ENCODE data around the gene CMIP.

CMIP gene

DNA sequence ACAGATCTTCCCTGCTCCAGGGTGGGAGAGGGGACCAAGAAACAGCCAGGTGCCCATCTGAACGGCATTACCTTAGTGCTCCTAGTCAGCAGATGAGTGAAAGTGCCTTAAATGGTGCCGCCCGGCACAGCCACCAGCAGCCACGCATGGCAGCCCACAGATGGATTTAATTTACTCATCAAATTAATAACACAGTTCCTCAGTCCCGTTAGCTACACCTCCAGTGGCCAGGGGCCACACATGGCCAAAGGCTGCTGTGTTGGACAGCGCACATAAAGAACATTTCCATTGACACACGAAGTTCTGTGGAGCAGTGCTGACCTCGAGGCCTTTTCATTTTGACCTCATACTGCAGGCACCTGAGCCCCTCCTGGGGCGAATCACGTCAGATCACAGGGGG is 166.3 kb downstream of the CMIP start:
- DNase-seq, result no peak

- no peak for DNase-seq
Measured at GRCh38 chr16:81611721-81612120, 167.1 kb downstream of the CMIP start.

- DNase-seq, result no peak
Measured at GRCh38 chr16:81612351-81613163, 167.9 kb downstream of the CMIP start.

DNA sequence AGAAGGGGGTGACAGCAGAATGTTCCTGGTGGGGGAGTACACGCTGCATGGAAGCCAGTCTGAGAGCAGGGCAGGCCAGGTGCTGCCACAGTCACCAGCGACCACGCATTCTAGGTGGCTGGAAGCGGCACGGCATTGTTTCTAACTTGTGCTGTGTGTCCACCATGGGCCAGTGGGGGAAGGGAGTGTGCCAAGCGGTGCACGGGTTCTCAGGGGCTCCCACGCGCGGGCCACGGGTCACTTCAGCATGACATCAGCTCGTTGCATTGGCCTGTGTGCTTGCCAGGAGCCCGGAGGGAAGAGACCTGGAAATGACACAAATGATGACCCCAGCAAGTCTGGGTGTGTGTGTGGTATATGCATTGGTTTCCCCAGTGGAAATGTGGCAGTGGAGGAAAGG is 169.6 kb downstream of the CMIP start:
- no peak for DNase-seq

GRCh38 chr16:81614654-81615359 is 170.2 kb downstream of the CMIP start:
- no peak for DNase-seq

GRCh38 chr16:81615411-81615810 is 170.8 kb downstream of the CMIP start:
- DNase-seq, result no peak

- no peak for DNase-seq
Measured at GRCh38 chr16:81615833-81616232, 171.2 kb downstream of the CMIP start.

DNA sequence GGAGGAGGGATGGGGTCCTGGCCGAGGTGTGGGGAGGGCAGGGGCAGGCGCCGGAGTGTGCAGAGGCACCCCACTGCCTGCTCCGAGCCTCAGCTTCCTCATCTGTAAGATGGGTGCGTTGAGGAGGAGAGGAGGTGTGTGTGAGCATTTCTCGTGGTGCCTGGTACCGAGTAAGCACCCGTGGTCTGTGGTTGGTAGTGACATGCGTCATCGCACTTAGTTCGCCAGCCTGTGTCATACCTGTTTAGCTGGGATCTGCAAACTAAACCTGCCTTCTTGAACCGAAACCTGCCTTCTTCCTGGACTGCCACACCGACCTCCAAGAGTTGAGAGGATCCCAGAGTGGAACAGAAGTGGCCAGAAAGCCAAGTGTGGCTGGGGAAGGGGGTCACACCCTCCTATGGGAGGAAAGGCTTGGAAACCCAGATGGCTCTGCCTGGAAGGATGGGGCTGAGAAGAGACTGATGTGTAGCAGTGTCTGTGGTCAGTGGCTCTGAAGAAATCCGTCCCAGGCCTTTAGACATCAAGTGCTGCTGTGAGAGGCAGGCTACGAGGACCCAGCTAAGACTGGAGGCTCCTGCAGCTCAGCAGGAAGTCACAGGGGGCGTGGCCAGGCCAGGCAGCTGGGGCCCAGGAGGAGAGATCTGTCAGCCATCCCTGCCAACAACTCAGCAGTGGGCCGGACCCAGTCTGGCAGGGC is 171.9 kb downstream of the CMIP start:
- peak; percentile 75 to 82 for DNase-seq

- no peak for DNase-seq
Measured at GRCh38 chr16:81617021-81617346, 172.4 kb downstream of the CMIP start.

GRCh38 chr16:81618187-81618586 is 173.6 kb downstream of the CMIP start:
- no peak for DNase-seq

- DNase-seq, result no peak
Measured at GRCh38 chr16:81618661-81619060, 174.1 kb downstream of the CMIP start.

- no peak for DNase-seq
Measured at GRCh38 chr16:81620029-81620428, 175.4 kb downstream of the CMIP start.

DNA sequence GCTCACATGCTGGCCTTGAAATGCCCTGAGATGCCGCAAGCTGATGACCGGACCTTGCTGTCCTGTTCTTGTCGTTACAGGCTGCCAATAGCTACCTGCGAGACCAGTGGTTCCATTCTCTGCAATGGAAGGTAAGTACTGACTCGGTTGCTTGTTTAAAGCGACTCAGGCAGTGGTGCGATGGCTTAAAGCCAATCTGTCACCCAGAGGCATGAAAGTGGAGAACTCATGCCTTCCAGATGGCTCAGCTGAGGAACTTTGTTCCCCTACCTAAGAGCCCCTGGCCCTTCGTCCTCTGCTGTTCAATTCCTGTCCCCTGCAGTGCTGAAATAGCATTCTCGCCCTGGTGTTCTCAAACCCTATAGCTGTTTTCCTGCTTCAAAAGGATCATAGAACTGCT is 176.2 kb downstream of the CMIP start:
- DNase-seq, result no peak

DNA sequence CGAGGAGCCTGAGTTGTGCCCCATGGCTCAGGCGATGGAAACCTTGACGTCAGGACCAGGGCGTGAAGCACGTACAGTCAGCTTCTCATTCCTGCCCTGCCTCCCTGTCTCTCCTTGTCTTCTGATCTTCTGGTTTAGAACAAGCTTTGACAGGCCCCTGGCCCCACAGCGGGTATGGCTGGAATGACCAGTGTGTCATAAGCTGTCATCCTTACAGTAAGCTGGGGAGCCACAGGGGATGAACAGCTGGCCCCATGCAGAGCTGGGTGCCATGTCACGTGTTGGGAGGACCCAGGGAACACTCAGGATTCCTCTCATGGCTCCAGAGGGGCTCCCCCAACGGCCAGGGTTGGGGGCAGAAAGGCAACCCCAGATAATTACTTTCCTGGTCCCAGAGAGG is 176.9 kb downstream of the CMIP start:
- DNase-seq, result no peak

DNA sequence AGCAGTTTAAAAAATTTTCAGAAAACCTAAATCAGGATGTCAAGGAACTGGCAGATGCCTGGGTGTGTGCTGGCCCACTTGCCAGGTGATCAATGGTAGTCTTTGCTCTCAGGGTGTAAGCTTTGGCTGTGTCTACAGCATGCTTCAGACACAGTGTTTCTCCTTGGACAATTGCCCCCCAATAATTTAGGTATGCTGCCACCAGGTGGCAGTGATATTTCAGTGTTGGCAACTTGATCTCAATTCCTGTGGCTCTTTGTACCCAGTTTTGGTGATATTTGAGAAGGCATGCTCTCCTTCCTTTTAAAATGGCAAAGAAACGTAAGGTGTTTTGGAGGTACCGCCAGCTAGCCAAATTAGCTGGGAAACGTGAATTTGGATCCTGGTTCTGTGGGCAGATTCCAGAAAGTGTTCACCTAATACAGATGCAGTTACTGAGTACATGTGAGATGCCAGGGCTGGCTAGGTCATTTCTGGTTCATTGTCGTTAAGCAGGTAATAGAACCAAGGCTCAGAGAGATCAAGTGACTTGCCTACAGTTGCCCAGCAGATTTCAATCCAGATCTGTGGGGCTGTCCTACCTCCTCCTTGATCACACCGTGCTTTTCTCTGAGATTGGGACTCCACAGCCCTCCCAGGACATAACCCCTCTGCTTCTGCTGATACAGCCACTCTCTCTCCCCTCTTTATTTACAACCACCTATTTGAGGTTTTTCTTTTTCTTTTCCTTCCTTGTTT is 178.9 kb downstream of the CMIP start:
- peak; percentile 67 to 69 for DNase-seq

- DNase-seq, result no peak
Measured at GRCh38 chr16:81624403-81624759, 179.8 kb downstream of the CMIP start.

GRCh38 chr16:81624760-81625543 is 180.3 kb downstream of the CMIP start:
- no peak for DNase-seq

GRCh38 chr16:81625544-81626153 is 181.0 kb downstream of the CMIP start:
- peak in 1 of 2 experiments; percentile 36 for DNase-seq

GRCh38 chr16:81626181-81626674 is 181.6 kb downstream of the CMIP start:
- peak; percentile 58 to 64 for DNase-seq

DNA sequence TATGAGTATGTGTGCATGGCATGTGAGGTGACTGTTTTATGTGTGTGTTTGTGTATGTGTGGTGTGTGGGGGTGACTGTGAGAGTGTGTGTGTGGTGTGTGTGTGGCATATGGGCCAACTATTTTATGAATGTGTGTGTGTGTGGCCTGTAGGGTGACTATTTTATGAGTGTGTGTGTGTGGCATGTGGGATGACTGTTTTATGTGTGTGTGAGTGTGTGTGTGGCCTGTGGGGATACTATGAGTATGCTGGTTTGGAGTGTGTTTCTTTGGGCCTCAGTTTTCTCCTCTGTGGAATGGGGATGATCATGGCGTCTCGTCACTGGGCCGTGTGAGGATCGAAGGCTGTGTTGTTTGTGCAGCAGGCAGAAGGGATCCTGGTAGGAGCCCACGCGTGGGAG is 182.4 kb downstream of the CMIP start:
- no peak for DNase-seq

GRCh38 chr16:81627729-81628244 is 183.2 kb downstream of the CMIP start:
- DNase-seq, result no peak
